Measurements from ENCODE around the gene BSND.

DNA sequence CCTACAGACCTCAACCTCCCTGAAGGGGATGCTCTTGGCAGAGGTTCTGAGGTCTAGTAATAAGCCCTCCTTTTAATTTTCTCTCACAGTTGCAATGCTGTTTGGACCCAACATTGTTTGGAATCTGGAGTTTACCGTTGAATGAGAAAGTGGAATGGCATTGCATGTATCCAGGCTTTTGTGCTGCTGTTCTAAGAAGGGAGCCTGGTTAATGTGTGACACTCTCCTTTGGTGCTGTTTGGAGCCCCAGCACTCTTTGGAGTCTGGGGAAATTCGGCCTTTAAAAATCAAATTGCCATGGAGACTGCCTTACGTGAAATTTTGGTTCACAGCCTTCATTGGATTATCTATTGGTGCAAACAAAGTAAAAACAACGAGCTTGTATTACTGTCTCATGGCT is 42.0 kb upstream of the BSND start:
- TF ChIP-seq EZH2phosphoT487 (IDR thresholded peaks at IDR 0.05; ENCODE audit: insufficient read depth, low read depth) (no peak), EZH2 (IDR thresholded peaks at IDR 0.05; ENCODE audit: insufficient read depth, poor library complexity, severe bottlenecking) (no peak)

All from GM23248 (cell line).